GM21529 (cell line): ENCODE results near the gene AKAP13.
"Not testable (repeated sequence)": the region's sequence is repeated elsewhere in the genome, so short reads cannot be mapped to it uniquely, and the experiment has no call there.

Source experiments
- ATAC-seq: cut with Tn5 transposase; IDR thresholded peaks from one replicate; pipeline ENCODE4 v1.9.1; 2021; ENCODE audit not compliant: unreplicated experiment

AKAP13 gene

DNA sequence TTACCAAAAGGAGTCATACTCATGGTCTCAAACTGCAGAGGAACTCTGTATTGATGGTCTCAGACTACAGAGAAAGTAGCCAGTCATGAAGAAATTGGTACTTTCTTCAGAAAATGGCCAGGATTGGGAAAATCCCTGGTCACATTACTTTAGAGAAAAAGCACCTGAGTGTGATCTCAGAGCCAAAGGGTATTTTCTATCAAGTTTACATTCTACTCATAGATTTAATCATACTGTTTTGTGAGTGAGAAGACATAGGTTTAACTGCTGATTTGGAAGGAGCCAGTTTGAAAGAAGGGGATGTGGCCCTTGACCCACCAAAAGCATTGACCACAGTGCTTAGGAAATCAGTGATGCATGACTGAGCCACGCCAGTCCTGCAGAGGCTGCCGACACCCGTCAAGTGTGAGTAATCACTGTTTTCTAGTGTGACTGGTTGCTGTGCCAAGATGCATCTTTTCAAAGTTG lies 203.6 kb downstream of the AKAP13 start:
- ATAC-seq: peak; percentile 34

DNA sequence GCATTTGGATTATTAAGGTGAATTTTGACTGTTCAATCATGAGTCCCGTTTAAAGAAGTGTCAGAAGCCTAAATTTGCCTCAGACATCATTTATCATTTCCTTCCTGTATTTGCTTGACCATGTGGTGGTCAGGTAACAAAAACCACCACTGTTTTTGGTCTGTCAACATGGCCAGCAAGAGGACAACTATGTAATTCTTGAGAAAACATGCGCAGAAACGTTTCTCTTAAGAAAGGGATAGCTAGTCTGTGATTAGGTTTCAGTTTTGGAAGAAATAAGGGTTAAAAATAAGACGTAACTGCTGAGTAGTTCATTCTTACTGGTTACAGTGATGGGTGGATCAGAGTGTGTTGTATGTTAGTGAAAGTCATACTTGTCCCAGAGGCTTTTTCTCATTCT lies 204.5 kb downstream of the AKAP13 start:
- peak; percentile 21 for ATAC-seq

DNA sequence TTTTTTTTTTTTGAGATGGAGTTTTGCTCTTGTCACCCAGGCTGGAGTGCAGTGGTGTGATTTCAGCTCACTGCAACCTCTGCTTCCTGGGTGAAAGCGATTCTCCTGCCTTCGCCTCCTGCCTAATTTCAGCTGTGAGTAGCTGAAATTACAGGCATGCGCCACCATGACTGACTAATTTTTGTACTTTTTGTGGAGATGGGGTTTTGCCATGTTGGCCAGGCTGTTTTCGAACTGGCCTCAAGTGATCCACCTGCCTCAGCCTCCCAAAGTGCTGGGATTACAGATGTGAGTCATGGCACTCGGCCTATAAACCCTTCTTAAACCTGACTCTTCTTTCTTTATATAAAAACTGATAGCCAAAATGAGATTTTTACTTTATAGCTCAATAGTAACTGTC lies 205.8 kb downstream of the AKAP13 start:
- not testable (repeated sequence) for ATAC-seq

DNA sequence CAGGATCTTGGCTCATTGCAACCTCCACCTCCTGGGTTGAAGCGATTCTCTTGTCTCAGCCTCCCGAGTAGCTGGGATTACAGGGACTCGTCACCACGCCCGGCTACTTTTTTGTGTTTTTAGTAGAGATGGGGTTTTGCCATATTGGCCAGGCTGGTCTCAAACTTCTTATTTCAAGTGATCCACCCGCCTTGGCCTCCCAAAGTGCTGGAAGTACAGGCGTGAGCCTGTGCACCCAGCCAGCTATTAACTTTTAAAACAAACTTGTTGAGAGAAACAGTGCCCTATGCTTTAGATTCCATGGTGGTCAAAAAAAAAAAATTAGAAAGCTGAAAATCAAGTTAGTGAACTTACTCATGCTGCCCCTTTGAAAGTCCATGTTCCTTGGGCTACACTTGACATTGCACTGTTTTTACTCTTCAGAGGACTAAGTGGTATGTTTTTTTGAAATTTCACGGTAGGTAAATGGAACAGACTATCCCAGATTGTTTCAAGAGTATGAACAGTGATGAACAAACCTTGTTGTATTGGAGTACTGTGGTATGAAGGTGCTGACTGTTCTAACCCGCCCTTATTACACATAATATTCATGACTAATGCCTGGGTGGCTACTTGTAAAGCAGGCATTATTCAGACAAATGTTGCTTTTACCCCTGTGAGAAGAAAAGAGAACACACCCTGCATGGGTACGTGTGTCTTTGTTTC lies 207.5 kb downstream of the AKAP13 start:
- ATAC-seq: no peak

DNA sequence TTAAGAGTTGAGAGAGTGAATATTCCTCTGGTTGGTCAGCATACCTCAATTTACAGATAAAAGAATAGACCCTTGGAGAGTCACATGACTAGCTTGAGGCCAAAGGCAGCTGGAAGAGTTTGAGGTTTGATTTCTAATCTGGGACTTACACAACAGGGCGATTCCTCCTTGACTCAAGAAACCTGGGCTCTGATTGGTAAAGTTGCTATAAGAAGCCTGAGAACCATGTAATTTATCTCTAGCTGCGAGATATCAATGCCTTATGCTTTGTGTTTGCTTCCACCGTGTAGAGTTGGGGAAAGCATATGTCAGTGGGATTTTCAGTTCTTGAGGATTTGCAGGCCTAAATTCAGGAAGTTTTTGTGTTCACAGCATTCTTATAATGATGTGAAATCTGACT lies 208.3 kb downstream of the AKAP13 start:
- no peak for ATAC-seq

DNA sequence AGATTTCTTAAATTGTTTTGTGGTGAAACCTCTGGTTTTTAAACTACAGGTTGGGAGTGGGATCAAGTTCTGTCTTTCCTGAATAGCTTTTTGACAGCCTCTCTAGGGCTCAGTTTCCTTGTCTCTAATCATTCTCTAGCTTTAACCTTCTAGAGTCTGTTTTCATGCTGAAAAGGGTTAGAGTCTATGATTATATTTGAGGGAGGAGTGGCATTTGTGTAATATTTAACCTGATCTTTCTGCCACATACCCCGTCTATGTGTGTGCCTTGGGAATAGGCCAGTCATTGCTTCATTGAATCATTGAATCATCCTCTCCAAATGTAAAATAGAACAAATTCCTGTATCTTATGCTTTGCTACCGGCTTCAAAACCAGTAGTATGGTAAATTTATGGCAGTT lies 209.4 kb downstream of the AKAP13 start:
- ATAC-seq: no peak

DNA sequence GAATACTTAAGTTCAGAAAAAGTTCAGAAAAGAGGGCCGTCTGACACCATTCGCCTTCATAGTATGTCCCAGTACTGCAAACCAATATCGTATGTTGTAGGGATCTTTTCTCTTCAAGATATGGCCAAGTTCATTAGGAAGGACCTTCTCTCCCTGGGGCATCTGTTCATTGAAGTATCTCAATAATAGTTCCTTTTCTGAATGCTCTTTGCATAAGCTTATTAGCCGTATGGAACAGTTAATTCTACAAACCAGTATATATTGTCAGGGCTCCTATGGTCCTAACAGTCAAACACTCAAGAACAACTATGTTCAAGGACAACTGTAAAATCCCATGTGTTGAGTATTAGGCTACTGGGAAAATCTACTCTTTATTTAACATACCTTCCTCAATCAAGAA lies 211.2 kb downstream of the AKAP13 start:
- ATAC-seq: no peak

DNA sequence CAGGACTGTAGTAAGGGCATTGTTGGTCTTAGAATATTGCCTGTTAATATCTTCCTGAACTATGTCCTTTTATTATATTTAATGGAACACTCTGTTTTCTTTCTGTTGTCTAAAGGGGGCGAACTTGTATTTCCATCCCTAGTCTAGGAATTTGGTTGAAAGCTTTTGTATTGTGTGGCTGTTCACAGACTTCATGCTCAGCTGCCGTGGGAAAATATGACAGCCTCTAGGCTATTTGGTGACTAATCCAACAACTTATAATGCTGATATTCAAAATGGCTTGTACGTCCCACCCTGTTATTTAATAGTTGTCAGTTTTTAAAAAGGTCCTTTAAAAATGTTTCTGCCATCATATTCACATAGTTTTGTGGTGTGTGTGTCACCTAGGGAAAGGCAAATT lies 211.7 kb downstream of the AKAP13 start:
- ATAC-seq: no peak

DNA sequence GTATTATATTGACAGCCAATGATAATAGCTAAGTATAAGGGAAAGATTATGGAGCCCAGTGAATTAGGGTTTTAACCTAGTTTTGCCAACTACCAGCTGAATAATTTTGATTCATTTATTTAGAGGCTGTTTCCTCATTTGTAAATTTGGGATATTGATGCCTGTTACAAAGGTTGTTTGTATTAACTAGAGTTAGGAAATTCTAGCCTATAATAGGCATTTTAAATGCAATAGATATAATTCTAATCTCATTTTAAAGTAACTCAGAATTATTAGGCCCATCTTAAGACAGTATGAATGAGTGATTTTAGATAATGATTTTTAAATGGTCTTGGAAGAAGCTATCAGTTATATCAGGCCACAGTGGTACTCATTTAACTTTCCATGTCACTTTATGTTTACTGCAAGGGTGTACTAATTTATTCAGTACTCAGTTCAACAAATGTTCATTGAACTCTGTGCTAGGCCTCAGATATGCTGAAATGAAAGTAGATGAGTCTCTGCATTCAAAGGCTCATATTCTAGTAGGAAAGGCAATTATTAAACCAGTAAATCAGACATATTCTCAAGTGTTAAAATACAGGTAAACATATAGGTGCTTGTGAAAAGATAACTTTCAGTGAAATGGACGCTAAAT lies 213.5 kb downstream of the AKAP13 start:
- no peak for ATAC-seq

DNA sequence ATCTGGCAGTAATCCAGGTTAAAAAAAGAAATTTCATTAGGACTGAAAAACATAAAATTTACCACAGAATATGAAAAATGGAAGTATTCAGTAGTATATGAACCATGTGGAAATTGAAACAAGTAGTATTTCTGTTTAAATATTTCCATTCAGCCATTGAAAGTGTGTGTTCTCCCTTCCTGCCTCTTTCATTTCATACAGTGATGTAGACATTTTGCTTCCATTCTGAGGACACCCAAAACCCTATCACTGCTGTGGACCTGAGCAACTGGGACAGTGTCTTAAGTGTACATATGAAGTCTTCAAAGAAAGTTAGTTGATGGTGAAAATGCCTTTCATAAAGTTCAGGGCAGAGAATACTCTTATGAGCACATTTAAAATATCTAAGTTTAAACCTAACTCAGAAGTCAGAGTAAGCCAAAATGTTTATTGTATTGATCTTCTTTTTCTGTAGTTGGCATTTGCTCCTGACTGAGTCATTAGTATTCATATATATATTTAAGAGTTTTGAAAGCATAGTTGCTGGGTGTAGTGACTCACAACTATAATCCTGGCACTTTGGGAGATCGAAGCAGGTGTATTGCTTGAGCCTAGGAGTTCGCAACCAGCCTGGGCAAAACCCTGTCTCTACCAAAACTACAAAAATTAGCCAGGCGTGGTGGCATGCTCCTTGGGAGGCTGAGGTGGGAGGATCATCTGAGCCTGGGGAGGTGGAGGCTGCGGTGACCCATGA lies 215.6 kb downstream of the AKAP13 start:
- peak; percentile 66 for ATAC-seq

DNA sequence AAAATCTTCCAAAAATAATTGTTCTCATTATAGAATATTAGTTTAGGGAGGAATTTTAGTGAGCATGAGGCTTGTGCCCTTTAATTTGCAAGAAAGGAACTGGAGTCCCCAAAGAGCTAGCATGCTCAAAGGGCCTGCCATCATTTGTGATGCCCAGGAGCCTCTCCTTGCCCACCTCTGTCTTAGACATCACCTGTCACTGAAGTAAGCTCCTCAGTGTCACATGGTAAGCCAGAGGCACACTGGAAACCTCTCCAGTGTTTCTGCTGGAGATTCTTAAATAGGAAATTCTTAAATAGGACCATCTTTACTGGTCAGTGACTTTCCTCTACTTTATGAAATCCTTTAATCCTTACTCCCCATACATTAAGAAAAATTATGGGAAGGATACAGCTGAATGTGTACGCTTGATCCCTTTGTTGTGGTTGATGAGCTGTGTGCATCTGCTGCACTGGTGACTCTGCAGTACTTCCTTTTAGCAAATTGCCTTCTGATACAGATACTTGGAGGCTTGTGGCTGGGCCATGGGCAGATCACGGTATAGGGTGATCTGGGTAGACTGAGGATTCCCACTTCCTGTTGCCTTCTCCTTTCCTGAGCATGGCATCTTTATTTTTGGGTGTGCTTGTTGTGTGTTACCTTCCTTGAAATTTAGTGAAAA lies 216.9 kb downstream of the AKAP13 start:
- no peak for ATAC-seq

DNA sequence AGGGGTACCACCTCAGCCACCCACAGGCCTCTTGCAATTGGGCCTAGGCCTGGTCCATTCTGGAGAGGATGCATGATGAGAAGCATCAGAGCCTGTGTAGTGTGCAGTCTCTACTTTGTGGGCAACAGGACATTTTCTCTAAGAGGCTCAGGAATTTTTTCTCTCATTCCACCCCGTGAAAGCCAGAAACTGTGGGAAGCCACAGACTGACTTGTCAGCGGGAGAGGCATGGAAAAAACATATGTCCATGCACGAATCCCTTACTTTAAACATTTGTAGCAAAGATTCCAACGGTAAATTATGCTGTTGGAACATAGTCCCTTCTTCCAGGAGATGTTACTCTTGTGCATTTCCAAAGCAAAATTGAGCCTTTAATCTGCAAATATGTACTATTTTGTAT lies 217.8 kb downstream of the AKAP13 start:
- ATAC-seq: no peak

DNA sequence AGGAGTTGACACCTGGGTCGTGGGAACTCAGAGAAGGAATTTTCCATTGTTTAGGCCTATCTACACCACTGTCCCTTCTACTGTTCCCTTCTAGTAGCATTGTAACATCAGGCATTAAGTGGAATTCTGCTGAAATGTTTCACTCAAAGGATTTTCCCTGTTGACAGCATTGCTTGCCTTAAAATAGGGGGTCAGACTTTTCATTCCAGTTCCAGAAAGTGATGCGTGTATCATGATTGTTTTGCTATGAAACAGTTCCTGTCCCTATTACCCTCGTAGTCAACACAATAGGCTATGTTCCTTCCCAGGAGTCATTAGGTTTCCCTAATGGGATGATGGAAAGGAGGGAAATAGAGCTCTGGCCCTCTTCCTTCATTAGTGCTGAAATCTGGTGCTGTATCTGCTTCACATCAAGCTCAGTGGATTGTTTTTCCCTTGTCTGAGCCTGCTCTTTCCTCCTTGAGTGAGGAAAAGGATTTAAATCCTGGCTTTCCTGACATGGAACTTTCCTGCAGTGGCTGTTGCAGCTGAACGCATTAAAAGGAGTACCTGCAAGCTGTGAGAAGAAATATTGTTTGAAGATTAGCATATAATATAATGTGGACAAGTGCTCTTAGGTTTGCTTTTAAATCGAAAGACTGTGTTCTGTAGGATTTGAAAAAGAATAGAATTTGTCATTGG lies 218.5 kb downstream of the AKAP13 start:
- ATAC-seq: no peak

DNA sequence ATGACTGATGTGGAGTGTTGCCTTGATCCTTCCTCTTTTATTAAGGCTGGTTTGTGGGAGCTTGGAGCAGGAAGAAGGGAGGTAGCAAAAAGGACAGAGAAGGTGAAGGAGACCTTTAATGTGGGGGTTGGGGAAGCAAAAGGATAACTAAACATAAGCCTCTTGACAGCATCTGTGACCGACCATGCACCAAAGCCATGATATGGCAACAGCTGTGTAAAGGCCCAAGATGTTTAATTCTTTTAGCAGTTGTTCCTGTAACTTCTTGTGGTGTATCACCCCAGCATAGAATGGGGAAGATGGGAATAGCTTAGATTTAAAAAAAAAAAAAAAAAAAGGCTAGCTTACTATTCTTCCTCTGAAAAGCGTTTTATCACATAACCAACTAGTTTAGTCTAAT lies 219.6 kb downstream of the AKAP13 start:
- no peak for ATAC-seq

DNA sequence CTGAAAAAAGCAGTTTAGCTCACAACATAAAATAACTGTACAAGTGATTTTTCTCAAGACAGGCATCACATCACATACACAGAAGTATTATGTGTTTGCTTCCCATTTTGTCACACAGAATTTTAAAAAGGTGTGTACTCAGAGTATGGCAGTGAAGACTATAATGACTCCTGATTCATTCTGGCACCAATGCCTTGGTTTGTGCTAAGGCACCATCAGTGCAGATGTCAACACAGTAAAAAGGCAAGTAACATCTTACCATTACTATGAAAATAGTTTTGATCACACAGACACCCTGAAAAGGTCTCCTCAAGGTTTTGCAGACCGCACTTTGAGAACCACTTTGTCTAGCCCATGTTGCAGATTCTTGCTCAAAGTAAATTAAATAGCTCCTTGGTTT lies 222.8 kb downstream of the AKAP13 start:
- ATAC-seq: no peak

DNA sequence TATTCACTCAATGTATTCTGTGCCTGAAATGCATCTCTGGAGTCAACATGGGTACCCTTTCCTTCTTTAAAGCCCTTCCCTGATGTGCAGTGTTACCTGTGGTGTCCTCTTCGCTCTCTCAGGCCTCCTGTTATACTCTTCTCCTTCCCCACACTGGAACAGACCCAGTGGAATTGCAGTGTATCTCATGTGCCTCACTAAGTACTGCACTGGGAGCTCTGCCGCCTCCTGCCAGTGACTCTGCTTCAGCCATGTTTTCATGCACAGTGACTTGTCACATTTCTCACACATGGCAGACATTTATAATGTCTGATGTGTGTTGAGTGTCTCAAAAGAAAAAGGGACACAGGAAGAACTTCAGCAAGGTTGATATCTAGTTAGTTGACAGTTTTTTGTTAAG lies 223.3 kb downstream of the AKAP13 start:
- ATAC-seq: no peak

DNA sequence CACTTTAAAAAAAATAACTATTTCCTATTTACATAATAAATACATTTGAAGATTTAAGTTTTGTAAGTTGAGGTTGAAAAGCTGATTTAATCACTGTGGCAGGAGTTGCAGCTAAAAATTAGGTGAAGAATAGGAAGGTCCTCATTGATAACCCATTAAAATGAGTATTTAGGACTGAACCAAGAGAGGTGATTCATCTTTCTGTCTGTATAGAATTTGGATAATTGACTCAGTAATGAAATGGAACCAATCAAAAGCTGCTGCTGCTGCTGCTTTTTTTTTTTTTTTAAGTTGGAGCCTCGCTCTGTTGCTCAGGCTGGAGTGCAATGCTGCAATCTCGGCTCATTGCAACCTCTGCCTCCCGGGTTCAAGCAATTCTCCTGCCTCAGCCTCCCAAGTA lies 223.8 kb downstream of the AKAP13 start:
- no peak for ATAC-seq

DNA sequence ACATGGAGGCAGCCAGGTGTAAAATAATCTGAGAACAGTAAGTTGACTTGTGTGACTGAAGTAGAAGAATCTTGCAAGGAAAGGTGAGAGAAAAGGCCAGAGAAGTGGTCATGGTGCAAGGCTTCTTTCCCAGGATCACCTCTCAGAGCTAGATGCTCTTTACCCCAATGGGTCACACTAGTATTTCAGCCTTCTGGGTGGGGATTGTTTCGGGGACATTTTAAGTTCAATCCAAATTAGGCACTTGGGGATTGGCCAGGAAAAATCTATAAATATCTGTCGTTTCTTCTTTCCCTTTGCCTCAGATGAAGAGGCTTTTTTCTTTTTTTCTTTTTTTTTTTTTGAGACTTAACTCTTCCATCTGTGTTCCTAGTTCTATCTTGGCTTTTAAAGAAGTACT lies 226.3 kb downstream of the AKAP13 start:
- no peak for ATAC-seq

DNA sequence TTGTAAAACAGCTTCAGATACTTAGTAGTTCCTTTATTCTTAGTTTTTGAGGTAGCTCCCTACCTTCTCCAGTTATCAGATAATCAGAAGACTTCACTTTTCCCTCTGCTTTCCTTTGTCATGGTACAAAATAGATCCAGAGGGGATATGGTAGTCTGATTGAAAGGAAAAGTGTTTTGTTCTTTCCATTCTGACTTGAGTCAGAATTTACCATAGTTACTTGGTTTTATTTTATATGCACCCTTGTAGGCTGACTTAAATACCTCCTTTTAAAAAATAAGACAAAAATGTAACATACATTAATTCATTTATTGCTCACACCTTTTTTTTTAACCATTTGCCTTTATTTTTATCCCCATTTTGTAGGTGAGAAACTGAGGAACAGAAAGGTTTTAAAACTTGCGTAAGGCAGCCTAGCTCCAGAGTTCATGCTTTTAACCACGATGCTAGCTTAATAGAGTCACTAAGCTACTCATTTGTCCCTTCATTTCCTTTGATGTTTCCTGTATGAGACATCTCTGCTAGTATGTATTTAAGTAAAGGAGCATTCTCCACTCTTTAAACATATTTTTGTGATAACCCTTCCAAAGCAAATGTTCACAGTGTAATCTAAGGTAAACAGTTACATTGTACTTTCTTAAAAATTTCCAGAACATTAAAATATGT lies 226.9 kb downstream of the AKAP13 start:
- ATAC-seq: no peak

DNA sequence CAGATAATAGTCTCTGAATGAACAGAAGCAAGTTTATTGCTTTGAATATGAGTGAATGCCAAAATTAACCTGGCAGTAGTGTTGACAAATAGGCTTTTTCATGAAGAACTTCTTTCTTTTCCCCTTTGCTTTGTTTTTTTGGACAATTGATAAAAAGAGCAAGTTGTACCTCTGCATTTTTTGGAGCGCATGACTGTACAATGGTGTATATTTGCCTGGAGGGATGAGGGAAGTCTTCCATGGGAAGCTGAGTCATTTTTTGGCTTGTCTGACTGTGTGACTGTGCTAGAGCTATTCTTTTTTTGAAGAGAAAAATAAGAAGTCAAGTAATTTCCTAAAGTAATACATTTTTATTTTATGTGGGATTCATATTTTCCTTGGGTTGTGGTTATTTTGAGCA lies 227.4 kb downstream of the AKAP13 start:
- no peak for ATAC-seq

DNA sequence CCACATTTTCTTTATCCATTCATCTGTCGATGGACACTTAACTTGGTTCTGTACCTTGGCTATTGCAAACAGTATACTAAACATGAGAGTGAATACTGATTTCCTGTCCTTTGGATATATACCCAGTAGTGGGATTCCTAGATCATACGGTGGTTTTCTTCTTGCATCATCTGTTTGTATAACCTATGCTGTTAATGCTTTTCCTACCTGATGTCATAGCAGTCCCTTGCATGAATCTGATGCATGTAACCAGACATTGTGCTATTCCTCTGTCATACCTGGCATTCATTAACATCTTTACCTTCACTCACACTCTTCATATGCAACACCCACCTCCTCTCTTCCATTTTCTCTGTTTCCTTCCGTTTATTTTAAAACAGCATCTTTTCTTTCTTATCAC lies 229.1 kb downstream of the AKAP13 start:
- ATAC-seq: no peak
